Regular cardiac myocyte (primary cell): ENCODE results near the gene MEF2C. TPM values are rescaled to one million over a fixed set of nuclear protein-coding genes. Genes with fewer than 3 reads are reported as not detected.

ENCODE experiments used
- total RNA-seq: library from RNA; depleted of rRNA; stranded (reverse); fragments of >200 nt; gene quantifications from 2 replicates; pipeline ENCODE4 v1.2.3, GENCODE V29; 2014

Gene MEF2C
- 31.3 and 41.2 TPM in 2 replicates for total RNA-seq

DNA sequence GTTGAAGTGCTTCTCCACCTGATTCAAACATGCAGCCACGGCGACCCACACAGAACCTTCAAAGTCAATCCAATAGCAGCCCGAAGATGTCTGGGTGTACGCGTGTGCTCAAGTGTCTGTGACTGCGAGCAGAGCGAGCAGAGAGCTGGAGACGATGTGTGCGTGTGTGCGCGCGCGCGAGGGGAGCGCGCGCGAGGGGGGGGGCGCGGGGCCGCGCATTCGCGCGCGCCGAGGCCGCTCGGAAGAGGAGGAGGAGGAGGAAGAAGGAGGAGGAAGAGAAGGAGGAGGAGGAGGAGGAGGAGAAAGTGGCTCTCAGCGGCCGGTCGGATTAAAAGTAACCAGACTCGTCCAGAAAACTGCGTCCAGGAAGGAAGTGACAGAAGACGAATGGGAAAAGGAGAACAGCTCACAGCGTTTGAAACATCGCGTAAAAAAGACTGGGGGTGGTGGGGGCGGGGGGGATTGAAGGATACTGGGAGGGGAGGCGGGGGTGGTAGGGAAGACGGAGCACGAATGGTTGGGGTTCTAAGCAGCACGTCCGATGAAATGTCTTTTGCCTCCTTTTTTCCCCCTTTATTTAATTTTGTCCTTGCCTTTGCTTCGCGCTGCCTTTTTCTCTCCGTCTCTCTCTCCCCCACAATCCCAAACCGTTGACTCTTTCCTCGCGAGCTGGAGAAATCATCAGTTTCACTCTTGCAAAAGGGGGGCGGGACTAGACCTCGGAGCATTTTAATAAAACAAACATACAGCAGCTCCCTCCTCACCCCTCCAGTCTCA is at the start of gene MEF2C:
MEF2C (minus strand) TSS at position 126 of the 777 bp plus-strand sequence. CDS start 59,396 bp downstream, outside the sequence.

